GM10847 (cell line): Measurements from ENCODE around the gene MPG.

Source experiments
- POLR2A ChIP-seq: IDR thresholded peaks from 2 replicates; pipeline ENCODE4 v1.6.1; 2011; ENCODE audit not compliant: insufficient read length; ENCODE audit errors: extremely low read depth

MPG gene

GRCh38 chr16:86483-86952 lies 8.5 kb downstream of the MPG start:
- no peak for TF ChIP-seq POLR2A

- no peak for TF ChIP-seq POLR2A
These were observed 10.6 kb downstream of the MPG start for GRCh38 chr16:88613-89012.

GRCh38 chr16:89391-90302 lies 11.6 kb downstream of the MPG start:
- TF ChIP-seq POLR2A: no peak

- TF ChIP-seq POLR2A: no peak
These were observed 13.5 kb downstream of the MPG start for GRCh38 chr16:91484-91883.

GRCh38 chr16:92431-93339 lies 14.7 kb downstream of the MPG start:
- no peak for TF ChIP-seq POLR2A

GRCh38 chr16:94918-95265 lies 16.9 kb downstream of the MPG start:
- TF ChIP-seq POLR2A: no peak

- no peak for TF ChIP-seq POLR2A
These were observed 18.9 kb downstream of the MPG start for GRCh38 chr16:96935-97381.

GRCh38 chr16:97822-98221 lies 19.8 kb downstream of the MPG start:
- TF ChIP-seq POLR2A: no peak

GRCh38 chr16:100989-101388 lies 23.0 kb downstream of the MPG start:
- no peak for TF ChIP-seq POLR2A

GRCh38 chr16:101586-101985 lies 23.6 kb downstream of the MPG start:
- no peak for TF ChIP-seq POLR2A

- no peak for TF ChIP-seq POLR2A
These were observed 24.2 kb downstream of the MPG start for GRCh38 chr16:102060-102855.

- no peak for TF ChIP-seq POLR2A
These were observed 26.3 kb downstream of the MPG start for GRCh38 chr16:104355-104754.

GRCh38 chr16:104928-105327 lies 26.9 kb downstream of the MPG start:
- TF ChIP-seq POLR2A: no peak

GRCh38 chr16:105521-105920 lies 27.5 kb downstream of the MPG start:
- TF ChIP-seq POLR2A: no peak

- TF ChIP-seq POLR2A: no peak
These were observed 28.7 kb downstream of the MPG start for GRCh38 chr16:106623-107324.
